ENCODE data around the gene ERICH2. TPM values are rescaled to one million over a fixed set of nuclear protein-coding genes. Genes with fewer than 3 reads are reported as not detected.

Gene ERICH2
- total and polyA plus RNA-seq, 2 of the 13 experiments (the other 11 are each of a cell fraction or from before 2014, with no cell fraction given), result not detected

DNA sequence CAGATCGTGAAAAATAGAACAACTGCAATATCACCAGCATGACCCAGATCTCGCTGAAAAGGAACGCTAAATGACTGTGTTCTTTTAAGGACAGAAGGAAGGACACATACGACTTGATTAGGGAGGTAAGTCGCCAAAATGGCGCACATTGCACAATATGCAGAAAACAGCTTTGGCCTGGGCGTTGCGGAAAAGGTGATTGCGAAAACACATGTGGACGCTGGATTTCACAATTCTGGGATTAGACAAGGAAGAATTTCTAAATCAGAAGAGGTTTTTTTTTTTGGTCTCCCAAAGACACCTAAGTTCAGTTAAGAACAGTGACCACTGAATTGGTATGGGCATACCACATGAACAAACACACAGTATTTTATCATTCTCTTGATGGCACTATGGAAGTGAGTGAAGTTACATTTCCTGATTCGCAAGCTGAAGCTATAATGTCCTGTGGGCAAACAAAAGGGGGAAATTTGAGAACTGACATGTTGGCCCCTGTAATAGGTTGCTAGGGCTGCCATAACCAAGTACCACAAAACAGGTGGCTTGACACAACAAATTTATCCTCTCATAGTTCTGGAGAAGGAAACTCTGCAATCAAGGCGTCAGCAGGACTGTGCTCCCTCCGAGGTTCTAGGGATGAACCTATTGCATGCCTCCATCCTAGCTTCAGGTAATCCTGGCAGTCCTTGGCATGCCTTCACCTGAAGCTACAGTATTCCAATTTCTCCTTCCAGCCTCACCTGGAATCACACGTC lies 25.8 kb upstream of the ERICH2 start (continued):
- TF ChIP-seq, protein P1, sequence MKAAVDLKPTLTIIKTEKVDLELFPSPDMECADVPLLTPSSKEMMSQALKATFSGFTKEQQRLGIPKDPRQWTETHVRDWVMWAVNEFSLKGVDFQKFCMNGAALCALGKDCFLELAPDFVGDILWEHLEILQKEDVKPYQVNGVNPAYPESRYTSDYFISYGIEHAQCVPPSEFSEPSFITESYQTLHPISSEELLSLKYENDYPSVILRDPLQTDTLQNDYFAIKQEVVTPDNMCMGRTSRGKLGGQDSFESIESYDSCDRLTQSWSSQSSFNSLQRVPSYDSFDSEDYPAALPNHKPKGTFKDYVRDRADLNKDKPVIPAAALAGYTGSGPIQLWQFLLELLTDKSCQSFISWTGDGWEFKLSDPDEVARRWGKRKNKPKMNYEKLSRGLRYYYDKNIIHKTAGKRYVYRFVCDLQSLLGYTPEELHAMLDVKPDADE (CRISPR knock-in tag; IDR thresholded peaks at IDR 0.05), result no peak
- TF ChIP-seq, protein P2, sequence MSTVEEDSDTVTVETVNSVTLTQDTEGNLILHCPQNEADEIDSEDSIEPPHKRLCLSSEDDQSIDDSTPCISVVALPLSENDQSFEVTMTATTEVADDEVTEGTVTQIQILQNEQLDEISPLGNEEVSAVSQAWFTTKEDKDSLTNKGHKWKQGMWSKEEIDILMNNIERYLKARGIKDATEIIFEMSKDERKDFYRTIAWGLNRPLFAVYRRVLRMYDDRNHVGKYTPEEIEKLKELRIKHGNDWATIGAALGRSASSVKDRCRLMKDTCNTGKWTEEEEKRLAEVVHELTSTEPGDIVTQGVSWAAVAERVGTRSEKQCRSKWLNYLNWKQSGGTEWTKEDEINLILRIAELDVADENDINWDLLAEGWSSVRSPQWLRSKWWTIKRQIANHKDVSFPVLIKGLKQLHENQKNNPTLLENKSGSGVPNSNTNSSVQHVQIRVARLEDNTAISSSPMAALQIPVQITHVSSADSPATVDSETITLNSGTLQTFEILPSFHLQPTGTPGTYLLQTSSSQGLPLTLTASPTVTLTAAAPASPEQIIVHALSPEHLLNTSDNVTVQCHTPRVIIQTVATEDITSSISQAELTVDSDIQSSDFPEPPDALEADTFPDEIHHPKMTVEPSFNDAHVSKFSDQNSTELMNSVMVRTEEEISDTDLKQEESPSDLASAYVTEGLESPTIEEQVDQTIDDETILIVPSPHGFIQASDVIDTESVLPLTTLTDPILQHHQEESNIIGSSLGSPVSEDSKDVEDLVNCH (CRISPR knock-in tag; IDR thresholded peaks at IDR 0.05), result no peak
- TF ChIP-seq MYNN (CRISPR knock-in tag; IDR thresholded peaks at IDR 0.05; ENCODE audit: low read depth) (0 out of 2 replicates have a peak, but pooled peaks have one; percentile 55), SALL1 (CRISPR knock-in tag; IDR thresholded peaks at IDR 0.05) (peak; percentile 38; the same call in 1 of the 2 replicates), IKZF1 (IDR thresholded peaks at IDR 0.05) (no peak), ZNF782 (CRISPR knock-in tag; IDR thresholded peaks at IDR 0.05; ENCODE audit: borderline replicate concordance) (no peak), HNRNPL (IDR thresholded peaks at IDR 0.05; ENCODE audit: low read depth, low read length) (no peak), ZNF562 (CRISPR knock-in tag; IDR thresholded peaks at IDR 0.05; ENCODE audit: borderline replicate concordance) (no peak), CENPX (CRISPR knock-in tag; IDR thresholded peaks at IDR 0.05) (no peak), ZNF343 (CRISPR knock-in tag; IDR thresholded peaks at IDR 0.05) (no peak), ZSCAN21 (CRISPR knock-in tag; IDR thresholded peaks at IDR 0.05; ENCODE audit: borderline replicate concordance) (peak; percentile 52; the same call in 1 of the 2 replicates), AKAP8 (CRISPR knock-in tag; IDR thresholded peaks at IDR 0.05) (no peak), RBM22 (optimal IDR thresholded peaks at IDR 0.05; ENCODE audit: low read length) (no peak)
- TF ChIP-seq, protein P3, sequence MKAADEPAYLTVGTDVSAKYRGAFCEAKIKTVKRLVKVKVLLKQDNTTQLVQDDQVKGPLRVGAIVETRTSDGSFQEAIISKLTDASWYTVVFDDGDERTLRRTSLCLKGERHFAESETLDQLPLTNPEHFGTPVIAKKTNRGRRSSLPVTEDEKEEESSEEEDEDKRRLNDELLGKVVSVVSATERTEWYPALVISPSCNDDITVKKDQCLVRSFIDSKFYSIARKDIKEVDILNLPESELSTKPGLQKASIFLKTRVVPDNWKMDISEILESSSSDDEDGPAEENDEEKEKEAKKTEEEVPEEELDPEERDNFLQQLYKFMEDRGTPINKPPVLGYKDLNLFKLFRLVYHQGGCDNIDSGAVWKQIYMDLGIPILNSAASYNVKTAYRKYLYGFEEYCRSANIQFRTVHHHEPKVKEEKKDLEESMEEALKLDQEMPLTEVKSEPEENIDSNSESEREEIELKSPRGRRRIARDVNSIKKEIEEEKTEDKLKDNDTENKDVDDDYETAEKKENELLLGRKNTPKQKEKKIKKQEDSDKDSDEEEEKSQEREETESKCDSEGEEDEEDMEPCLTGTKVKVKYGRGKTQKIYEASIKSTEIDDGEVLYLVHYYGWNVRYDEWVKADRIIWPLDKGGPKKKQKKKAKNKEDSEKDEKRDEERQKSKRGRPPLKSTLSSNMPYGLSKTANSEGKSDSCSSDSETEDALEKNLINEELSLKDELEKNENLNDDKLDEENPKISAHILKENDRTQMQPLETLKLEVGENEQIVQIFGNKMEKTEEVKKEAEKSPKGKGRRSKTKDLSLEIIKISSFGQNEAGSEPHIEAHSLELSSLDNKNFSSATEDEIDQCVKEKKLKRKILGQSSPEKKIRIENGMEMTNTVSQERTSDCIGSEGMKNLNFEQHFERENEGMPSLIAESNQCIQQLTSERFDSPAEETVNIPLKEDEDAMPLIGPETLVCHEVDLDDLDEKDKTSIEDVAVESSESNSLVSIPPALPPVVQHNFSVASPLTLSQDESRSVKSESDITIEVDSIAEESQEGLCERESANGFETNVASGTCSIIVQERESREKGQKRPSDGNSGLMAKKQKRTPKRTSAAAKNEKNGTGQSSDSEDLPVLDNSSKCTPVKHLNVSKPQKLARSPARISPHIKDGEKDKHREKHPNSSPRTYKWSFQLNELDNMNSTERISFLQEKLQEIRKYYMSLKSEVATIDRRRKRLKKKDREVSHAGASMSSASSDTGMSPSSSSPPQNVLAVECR (CRISPR knock-in tag; IDR thresholded peaks at IDR 0.05; ENCODE audit: borderline replicate concordance), result peak; percentile 57; the same call in 1 of the 2 replicates
- TF ChIP-seq, protein P4, sequence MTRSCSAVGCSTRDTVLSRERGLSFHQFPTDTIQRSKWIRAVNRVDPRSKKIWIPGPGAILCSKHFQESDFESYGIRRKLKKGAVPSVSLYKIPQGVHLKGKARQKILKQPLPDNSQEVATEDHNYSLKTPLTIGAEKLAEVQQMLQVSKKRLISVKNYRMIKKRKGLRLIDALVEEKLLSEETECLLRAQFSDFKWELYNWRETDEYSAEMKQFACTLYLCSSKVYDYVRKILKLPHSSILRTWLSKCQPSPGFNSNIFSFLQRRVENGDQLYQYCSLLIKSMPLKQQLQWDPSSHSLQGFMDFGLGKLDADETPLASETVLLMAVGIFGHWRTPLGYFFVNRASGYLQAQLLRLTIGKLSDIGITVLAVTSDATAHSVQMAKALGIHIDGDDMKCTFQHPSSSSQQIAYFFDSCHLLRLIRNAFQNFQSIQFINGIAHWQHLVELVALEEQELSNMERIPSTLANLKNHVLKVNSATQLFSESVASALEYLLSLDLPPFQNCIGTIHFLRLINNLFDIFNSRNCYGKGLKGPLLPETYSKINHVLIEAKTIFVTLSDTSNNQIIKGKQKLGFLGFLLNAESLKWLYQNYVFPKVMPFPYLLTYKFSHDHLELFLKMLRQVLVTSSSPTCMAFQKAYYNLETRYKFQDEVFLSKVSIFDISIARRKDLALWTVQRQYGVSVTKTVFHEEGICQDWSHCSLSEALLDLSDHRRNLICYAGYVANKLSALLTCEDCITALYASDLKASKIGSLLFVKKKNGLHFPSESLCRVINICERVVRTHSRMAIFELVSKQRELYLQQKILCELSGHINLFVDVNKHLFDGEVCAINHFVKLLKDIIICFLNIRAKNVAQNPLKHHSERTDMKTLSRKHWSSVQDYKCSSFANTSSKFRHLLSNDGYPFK (CRISPR knock-in tag; IDR thresholded peaks at IDR 0.05; ENCODE audit: borderline replicate concordance), result no peak
- TF ChIP-seq, protein P5, sequence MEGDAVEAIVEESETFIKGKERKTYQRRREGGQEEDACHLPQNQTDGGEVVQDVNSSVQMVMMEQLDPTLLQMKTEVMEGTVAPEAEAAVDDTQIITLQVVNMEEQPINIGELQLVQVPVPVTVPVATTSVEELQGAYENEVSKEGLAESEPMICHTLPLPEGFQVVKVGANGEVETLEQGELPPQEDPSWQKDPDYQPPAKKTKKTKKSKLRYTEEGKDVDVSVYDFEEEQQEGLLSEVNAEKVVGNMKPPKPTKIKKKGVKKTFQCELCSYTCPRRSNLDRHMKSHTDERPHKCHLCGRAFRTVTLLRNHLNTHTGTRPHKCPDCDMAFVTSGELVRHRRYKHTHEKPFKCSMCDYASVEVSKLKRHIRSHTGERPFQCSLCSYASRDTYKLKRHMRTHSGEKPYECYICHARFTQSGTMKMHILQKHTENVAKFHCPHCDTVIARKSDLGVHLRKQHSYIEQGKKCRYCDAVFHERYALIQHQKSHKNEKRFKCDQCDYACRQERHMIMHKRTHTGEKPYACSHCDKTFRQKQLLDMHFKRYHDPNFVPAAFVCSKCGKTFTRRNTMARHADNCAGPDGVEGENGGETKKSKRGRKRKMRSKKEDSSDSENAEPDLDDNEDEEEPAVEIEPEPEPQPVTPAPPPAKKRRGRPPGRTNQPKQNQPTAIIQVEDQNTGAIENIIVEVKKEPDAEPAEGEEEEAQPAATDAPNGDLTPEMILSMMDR (CRISPR knock-in tag; IDR thresholded peaks at IDR 0.05), result no peak
